ENCODE measurements around the gene FAM151A. TPM values are rescaled to one million over a fixed set of nuclear protein-coding genes. Genes with fewer than 3 reads are reported as not detected.

FAM151A gene
- total RNA-seq, 1 donor, result not detected

DNA sequence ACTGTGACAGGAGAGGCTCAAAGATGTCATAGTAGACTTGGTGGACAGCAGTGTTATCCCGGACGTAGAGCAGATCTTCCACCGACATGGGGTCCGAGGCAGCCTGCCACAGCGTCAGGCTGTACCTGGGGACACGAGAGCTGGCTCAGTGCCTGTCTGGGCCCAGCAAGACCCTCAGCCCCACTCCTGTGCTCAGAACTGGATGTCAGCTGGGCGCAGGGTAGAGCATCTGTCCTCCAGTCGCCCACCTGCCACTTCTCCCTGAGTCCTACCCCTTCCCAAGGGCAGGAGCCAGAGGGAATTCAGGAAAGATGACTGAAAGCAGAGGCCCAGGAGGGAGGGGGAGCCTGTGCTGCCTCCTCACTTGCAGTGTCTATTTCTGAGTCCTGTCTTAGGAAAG lies 11.7 kb downstream of the FAM151A start:
- DNase-seq (ENCODE audit: low read depth), result no peak
- TF ChIP-seq, protein P1, sequence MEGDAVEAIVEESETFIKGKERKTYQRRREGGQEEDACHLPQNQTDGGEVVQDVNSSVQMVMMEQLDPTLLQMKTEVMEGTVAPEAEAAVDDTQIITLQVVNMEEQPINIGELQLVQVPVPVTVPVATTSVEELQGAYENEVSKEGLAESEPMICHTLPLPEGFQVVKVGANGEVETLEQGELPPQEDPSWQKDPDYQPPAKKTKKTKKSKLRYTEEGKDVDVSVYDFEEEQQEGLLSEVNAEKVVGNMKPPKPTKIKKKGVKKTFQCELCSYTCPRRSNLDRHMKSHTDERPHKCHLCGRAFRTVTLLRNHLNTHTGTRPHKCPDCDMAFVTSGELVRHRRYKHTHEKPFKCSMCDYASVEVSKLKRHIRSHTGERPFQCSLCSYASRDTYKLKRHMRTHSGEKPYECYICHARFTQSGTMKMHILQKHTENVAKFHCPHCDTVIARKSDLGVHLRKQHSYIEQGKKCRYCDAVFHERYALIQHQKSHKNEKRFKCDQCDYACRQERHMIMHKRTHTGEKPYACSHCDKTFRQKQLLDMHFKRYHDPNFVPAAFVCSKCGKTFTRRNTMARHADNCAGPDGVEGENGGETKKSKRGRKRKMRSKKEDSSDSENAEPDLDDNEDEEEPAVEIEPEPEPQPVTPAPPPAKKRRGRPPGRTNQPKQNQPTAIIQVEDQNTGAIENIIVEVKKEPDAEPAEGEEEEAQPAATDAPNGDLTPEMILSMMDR (IDR thresholded peaks at IDR 0.05; ENCODE audit: insufficient read depth, low read depth, low read length), result no peak
- H3K4me3 ChIP-seq (ENCODE audit: low read depth, low read length), result no peak overlapping the region

DNA sequence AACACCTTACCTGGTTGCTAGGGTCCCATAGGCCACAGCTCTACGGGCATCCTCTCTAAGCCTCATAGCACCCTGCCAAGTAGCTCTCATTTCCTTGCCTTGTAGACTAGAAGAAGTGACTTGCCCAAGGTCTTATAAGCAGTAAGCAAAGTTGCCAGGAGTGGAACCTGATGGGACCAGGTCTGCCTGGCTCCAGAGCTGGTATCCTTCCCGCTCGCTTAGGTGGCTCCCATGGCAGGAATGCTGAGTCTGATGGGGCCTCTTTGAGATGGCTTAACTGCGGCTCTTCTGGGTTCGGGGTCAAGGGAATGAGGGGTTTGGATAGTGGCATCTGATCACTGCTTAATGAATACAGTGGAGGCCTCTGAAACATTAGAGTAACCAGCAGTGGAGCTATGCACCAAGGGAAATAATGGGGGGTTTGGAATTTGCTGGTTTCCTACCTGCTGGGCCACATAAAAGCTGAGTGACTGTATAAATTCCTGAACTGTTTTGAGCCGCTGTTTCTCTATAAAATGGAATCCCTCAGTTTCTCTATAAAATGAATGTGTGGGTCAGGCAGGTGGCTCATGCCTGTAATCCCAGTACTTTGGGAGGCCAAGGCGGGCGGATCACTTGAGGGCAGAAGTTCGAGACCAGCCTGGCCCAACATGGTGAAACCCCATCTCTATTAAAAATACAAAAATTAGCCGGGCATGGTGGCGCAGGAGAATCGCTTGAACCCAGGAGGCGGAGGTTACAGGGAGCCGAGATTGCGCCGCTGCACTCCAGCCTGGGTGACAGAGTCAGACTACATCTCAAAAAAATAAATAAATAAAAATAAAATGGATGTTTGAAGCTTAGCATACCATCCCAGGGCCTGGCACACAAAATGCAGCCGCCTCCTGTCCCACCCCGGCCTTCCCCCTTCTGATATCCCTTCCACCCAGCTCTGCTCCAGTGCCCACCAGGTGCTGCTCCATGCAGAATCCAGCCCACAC lies 12.4 kb downstream of the FAM151A start:
- DNase-seq (ENCODE audit: low read depth), result no peak
- H3K4me3 ChIP-seq (ENCODE audit: low read depth, low read length), result no peak overlapping the region
- TF ChIP-seq, protein P1 (IDR thresholded peaks at IDR 0.05; ENCODE audit: insufficient read depth, low read depth, low read length), result no peak

DNA sequence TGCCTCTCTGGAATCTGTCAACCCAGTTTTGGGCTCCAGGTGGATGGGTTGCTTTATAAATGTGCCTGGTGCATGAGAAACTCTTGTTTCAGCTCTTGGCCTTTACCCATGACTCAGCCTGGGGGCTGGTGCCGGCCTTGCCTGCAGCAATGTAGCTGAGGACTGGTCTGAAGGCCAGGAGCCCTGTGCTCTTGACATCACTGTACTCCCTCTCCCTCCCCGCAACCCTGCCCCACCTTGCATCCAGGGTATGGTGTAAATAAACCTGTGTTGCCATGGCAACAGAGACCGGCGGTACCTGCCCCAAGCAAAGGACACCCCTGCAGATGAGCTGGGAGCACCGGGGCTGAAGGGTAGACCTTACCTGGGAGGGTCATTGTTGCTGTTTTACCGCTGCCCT lies 13.3 kb downstream of the FAM151A start:
- TF ChIP-seq, protein P1 (IDR thresholded peaks at IDR 0.05; ENCODE audit: insufficient read depth, low read depth, low read length), result no peak
- no peak for DNase-seq (ENCODE audit: low read depth)
- H3K4me3 ChIP-seq (ENCODE audit: low read depth, low read length), result no peak overlapping the region

DNA sequence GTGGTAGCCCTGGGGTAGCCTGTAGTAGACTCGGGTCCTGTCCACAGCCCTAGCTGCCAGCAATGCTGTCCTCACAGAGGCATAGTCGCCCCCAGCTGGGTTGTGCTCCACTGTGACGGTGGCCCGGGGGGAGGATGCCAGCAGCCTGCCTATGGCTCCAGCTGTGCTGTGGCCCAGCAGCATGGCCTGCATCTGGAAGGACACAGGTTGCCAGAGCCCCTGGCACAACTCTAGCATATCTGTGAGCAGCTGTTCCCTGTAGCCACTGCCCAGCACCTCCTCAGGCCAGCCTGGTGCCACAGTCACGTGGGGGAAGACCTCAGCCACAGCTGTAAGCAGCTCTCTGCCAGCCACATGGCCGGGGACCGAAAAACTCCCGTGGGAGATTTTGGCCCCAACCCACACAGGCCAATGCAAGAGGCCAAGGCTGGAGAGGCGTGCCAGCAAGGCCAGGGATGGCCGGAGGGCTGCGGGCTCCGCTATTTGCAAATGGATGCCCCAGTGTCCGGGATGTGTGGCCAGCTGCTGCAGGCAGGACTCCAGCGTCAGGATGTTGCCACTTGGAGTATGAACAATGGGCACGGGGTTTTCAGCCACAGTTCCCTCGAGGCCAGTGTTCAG lies 13.9 kb downstream of the FAM151A start:
- TF ChIP-seq, protein P1 (IDR thresholded peaks at IDR 0.05; ENCODE audit: insufficient read depth, low read depth, low read length), result no peak
- no peak for DNase-seq (ENCODE audit: low read depth)
- no peak overlapping the region for H3K4me3 ChIP-seq (ENCODE audit: low read depth, low read length)

DNA sequence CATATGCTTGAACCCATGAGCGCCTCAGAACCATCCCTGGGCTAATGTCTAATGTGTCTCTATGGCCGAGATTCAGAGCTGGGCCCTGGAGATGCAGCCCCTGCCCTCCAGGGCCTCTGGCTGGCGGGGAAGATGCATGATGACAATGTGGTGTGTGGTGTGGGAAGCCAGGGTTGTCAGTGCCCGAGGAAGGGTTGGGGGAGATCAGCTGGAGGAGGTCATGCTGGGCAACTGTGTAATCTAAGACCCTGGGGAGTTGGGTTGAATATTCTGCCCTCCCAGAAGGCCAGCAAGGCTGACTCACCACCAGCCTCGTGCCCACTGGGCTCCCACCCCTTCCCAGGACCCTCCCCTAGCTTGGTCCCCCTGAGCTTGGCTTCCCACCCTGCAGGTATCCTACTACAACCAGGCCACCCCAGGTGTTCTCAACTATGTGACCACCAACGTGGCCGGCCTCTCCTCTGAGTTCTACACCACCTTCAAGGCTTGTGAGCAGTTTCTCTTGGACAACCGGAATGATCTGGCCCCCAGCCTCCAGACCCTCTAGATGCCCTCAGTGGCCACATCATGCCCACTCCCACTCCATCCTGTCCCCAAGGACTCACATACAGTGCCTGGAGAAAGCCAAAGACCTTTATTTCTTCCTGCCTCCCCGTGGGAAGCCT lies 14.6 kb downstream of the FAM151A start:
- H3K4me3 ChIP-seq (ENCODE audit: low read depth, low read length), result no peak overlapping the region
- DNase-seq (ENCODE audit: low read depth), result no peak
- TF ChIP-seq, protein P1 (IDR thresholded peaks at IDR 0.05; ENCODE audit: insufficient read depth, low read depth, low read length), result no peak

DNA sequence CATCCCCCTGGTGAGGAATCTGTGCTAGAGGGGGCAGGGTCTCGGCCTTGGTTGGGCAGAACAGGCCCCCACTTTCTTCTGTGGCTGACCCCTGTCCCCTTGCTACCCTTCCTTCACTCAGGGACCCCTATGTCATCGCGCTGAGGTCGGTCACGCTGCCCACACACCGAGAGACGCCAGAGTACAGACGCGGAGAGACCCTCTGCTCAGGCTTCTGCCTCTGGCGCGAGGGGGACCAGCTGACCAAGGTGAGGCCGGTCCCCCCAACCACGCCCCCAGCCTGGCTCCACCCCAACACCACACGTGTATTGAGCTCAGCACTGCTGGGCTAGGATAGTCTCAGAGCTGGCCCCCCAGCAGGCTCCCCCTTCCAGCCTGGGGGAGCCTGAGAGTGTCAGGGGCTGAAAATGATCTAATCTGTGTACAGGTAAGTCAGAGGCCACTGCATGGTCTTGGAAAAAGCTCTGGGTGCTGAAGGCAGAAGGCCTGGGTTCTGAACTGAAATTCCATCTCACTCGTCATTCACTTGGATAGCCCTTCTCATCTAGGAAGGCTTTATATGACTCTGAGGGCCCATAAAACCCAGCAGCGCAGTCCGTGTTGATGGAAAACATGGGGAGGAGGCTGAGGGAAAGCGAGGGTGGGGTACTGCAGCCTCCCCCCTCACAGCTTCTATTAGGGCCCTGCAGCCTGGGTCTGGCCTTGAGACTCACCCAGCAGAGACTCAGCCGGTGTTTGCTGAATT lies 15.3 kb downstream of the FAM151A start:
- no peak overlapping the region for H3K4me3 ChIP-seq (ENCODE audit: low read depth, low read length)
- DNase-seq (ENCODE audit: low read depth), result no peak
- TF ChIP-seq, protein P1 (IDR thresholded peaks at IDR 0.05; ENCODE audit: insufficient read depth, low read depth, low read length), result no peak
